ENCODE data around the gene SARM1.
"Not testable (repeated sequence)": the region's sequence is repeated elsewhere in the genome, so short reads cannot be mapped to it uniquely, and the experiment has no call there.

Gene SARM1

GRCh38 chr17:28433721-28434120, 62.2 kb downstream of the SARM1 start:
- H3K4me3 ChIP-seq (ENCODE audit: low read depth, low read length) = no peak overlapping the region
- no peaks in the 10 kb centered on the region for H3K27me3 ChIP-seq (replicated peaks)
- DNase-seq = no peak
- H3K36me3 ChIP-seq (replicated peaks) = no peaks in the 10 kb centered on the region
- in situ Hi-C loops (cut with HindIII; ENCODE audit: low pct_ligation_motif_present, low sequenced_read_pairs) = no loop called here
- no peak for TF ChIP-seq CTCF (IDR thresholded peaks at IDR 0.05; ENCODE audit: low read depth, low read length, missing control alignments)
- H3K27ac ChIP-seq = no peak overlapping the region

GRCh38 chr17:28434326-28434725, 62.8 kb downstream of the SARM1 start:
- in situ Hi-C loops (cut with HindIII; ENCODE audit: low pct_ligation_motif_present, low sequenced_read_pairs); H3K36me3 ChIP-seq (replicated peaks); DNase-seq; H3K4me3 ChIP-seq (ENCODE audit: low read depth, low read length); H3K27ac ChIP-seq; H3K27me3 ChIP-seq (replicated peaks): not testable (repeated sequence)

- in situ Hi-C loops (cut with HindIII; ENCODE audit: low pct_ligation_motif_present, low sequenced_read_pairs) = no loop called here
- no peak overlapping the region for H3K27ac ChIP-seq
- no peaks in the 10 kb centered on the region for H3K36me3 ChIP-seq (replicated peaks)
- no peak for DNase-seq
- H3K27me3 ChIP-seq (replicated peaks) = no peaks in the 10 kb centered on the region
- no peak overlapping the region for H3K4me3 ChIP-seq (ENCODE audit: low read depth, low read length)
- TF ChIP-seq CTCF (IDR thresholded peaks at IDR 0.05; ENCODE audit: low read depth, low read length, missing control alignments) = no peak
These were observed 72.6 kb downstream of the SARM1 start for GRCh38 chr17:28443901-28444638.

GRCh38 chr17:28446716-28447395, 75.4 kb downstream of the SARM1 start:
- Histone ChIP-seq H3K27ac (no peak overlapping the region), H3K27me3 (replicated peaks) (no peaks in the 10 kb centered on the region), H3K4me3 (ENCODE audit: low read depth, low read length) (no peak overlapping the region), H3K36me3 (replicated peaks) (no peaks in the 10 kb centered on the region)
- no peak for DNase-seq
- no peak for TF ChIP-seq CTCF (IDR thresholded peaks at IDR 0.05; ENCODE audit: low read depth, low read length, missing control alignments)
- in situ Hi-C loops (cut with HindIII; ENCODE audit: low pct_ligation_motif_present, low sequenced_read_pairs) = no loop called here

GRCh38 chr17:28447396-28447760, 75.9 kb downstream of the SARM1 start:
- in situ Hi-C loops (cut with HindIII; ENCODE audit: low pct_ligation_motif_present, low sequenced_read_pairs) = no loop called here
- Histone ChIP-seq H3K27ac (no peak overlapping the region), H3K27me3 (replicated peaks) (no peaks in the 10 kb centered on the region), H3K36me3 (replicated peaks) (no peaks in the 10 kb centered on the region), H3K4me3 (ENCODE audit: low read depth, low read length) (no peak overlapping the region)
- TF ChIP-seq CTCF (IDR thresholded peaks at IDR 0.05; ENCODE audit: low read depth, low read length, missing control alignments) = no peak
- no peak for DNase-seq

GRCh38 chr17:28449859-28450258, 78.4 kb downstream of the SARM1 start:
- no peak for TF ChIP-seq CTCF (IDR thresholded peaks at IDR 0.05; ENCODE audit: low read depth, low read length, missing control alignments)
- Histone ChIP-seq H3K36me3 (replicated peaks) (no peaks in the 10 kb centered on the region), H3K27ac (no peak overlapping the region), H3K4me3 (ENCODE audit: low read depth, low read length) (no peak overlapping the region), H3K27me3 (replicated peaks) (no peaks in the 10 kb centered on the region)
- in situ Hi-C loops (cut with HindIII; ENCODE audit: low pct_ligation_motif_present, low sequenced_read_pairs) = no loop called here
- DNase-seq = no peak
